ENCODE results near the gene GAS2.

The GAS2 gene

DNA sequence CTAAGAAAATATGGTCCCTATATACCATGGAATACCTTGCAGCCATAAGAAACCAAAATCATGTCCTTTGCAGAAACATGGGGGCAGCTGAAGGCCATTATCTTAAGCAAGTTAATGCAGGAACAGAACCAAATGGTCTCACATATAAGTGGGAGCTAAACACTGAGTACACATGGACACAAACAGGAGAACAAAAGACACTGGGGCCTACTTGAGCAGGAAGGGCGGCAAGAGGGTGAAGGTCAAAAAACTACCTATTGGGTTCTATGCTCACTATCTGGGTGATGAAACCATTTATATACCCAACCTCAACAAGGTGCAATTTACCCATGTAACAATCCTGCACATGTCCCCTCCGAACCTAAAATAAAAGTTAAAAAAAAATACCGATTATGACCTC is 22.5 kb downstream of the GAS2 start:
- ChIA-PET CTCF (interaction anchor here (0.9 to 1.2 kb wide), 2 partner anchors 12 to 99 kb away, joined by 3 to 5 read pairs; no protein-coding TSS in a partner anchor), POLR2A (no interaction called here)
- H3K4me1 ChIP-seq (ENCODE audit: control insufficient read depth, insufficient read depth, low read length): no peaks in the 10 kb centered on the region
- H3K36me3 ChIP-seq (ENCODE audit: control insufficient read depth in 2 of 2, insufficient read depth in 1 of 2, low read length in 2 of 2): no peaks in the 10 kb centered on the region
- no peak overlapping the region for H3K4me3 ChIP-seq (ENCODE audit: low read depth, low read length)
- no peak overlapping the region for H3K27ac ChIP-seq (ENCODE audit: extremely low read depth, low read depth, low read length)
- no peaks in the 10 kb centered on the region for H3K9me3 ChIP-seq (ENCODE audit: control insufficient read depth, insufficient read depth, low read depth, low read length)
- no peak for TF ChIP-seq ZFP69B (tag by site-specific recombination; IDR thresholded peaks at IDR 0.05)
- TF ChIP-seq ZNF335 (tag by site-specific recombination; conservative IDR thresholded peaks at IDR 0.05): no peak
- TF ChIP-seq ZSCAN23 (tag by site-specific recombination; IDR thresholded peaks at IDR 0.05): no peak
- TF ChIP-seq, protein P1, sequence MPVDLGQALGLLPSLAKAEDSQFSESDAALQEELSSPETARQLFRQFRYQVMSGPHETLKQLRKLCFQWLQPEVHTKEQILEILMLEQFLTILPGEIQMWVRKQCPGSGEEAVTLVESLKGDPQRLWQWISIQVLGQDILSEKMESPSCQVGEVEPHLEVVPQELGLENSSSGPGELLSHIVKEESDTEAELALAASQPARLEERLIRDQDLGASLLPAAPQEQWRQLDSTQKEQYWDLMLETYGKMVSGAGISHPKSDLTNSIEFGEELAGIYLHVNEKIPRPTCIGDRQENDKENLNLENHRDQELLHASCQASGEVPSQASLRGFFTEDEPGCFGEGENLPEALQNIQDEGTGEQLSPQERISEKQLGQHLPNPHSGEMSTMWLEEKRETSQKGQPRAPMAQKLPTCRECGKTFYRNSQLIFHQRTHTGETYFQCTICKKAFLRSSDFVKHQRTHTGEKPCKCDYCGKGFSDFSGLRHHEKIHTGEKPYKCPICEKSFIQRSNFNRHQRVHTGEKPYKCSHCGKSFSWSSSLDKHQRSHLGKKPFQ (tag by site-specific recombination; IDR thresholded peaks at IDR 0.05): no peak
- TF ChIP-seq ZNF530 (tag by site-specific recombination; IDR thresholded peaks at IDR 0.05; ENCODE audit: low read depth): no peak
- no peak for TF ChIP-seq ZBTB8A (tag by site-specific recombination; IDR thresholded peaks at IDR 0.05)
- no peak for TF ChIP-seq ZNF350 (tag by site-specific recombination; IDR thresholded peaks at IDR 0.05)
- TF ChIP-seq, protein P2, sequence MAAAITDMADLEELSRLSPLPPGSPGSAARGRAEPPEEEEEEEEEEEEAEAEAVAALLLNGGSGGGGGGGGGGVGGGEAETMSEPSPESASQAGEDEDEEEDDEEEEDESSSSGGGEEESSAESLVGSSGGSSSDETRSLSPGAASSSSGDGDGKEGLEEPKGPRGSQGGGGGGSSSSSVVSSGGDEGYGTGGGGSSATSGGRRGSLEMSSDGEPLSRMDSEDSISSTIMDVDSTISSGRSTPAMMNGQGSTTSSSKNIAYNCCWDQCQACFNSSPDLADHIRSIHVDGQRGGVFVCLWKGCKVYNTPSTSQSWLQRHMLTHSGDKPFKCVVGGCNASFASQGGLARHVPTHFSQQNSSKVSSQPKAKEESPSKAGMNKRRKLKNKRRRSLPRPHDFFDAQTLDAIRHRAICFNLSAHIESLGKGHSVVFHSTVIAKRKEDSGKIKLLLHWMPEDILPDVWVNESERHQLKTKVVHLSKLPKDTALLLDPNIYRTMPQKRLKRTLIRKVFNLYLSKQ (tag by site-specific recombination; IDR thresholded peaks at IDR 0.05; ENCODE audit: borderline replicate concordance): no peak
- TF ChIP-seq ZFP37 (tag by site-specific recombination; IDR thresholded peaks at IDR 0.05): no peak
- no peak for TF ChIP-seq ZNF302 (tag by site-specific recombination; IDR thresholded peaks at IDR 0.05; ENCODE audit: low read depth)
- no peak for TF ChIP-seq ZBTB17 (tag by site-specific recombination; IDR thresholded peaks at IDR 0.05)
- no peak for TF ChIP-seq ZNF548 (tag by site-specific recombination; IDR thresholded peaks at IDR 0.05)
- TF ChIP-seq ZNF24 (tag by site-specific recombination; IDR thresholded peaks at IDR 0.05): no peak
- no peak for TF ChIP-seq IKZF3 (tag by site-specific recombination; IDR thresholded peaks at IDR 0.05)
- no peak for TF ChIP-seq ZNF837 (tag by site-specific recombination; IDR thresholded peaks at IDR 0.05)
- TF ChIP-seq, protein P3, sequence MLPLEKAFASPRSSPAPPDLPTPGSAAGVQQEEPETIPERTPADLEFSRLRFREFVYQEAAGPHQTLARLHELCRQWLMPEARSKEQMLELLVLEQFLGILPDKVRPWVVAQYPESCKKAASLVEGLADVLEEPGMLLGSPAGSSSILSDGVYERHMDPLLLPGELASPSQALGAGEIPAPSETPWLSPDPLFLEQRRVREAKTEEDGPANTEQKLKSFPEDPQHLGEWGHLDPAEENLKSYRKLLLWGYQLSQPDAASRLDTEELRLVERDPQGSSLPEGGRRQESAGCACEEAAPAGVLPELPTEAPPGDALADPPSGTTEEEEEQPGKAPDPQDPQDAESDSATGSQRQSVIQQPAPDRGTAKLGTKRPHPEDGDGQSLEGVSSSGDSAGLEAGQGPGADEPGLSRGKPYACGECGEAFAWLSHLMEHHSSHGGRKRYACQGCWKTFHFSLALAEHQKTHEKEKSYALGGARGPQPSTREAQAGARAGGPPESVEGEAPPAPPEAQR (tag by site-specific recombination; IDR thresholded peaks at IDR 0.05): no peak
- TF ChIP-seq SP3 (tag by site-specific recombination; IDR thresholded peaks at IDR 0.05): no peak

DNA sequence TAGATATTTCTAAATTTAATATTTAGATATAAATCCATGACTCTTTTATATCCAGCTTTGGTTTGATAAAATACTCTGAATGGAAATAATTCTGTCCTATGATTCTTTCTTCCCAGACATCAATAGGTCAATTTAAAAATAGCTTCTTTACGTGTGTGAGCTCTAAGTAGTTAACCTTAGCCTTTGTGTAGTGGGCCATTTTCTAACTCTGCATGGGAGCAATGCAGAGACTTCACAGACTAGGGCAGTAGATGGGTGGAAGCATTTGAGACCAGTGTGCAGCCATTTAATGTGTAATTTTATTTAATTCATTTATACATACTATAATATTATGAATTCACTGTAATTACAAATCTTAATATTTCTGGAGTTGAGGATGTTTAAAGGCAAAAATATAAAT is 23.8 kb downstream of the GAS2 start:
- no peak overlapping the region for H3K27ac ChIP-seq (ENCODE audit: extremely low read depth, low read depth, low read length)
- CTCF ChIA-PET: interaction anchor here (0.7 kb wide), 3 partner anchors 19 to 139 kb away, joined by 3 to 4 read pairs (median 3); no protein-coding TSS in a partner anchor
- POLR2A ChIA-PET: interaction anchor here (0.6 kb wide), 1 partner anchor 64 kb away, joined by 6 read pairs; the partner anchor contains the start of gene FANCF
- H3K9me3 ChIP-seq (ENCODE audit: control insufficient read depth, insufficient read depth, low read depth, low read length): no peaks in the 10 kb centered on the region
- no peaks in the 10 kb centered on the region for H3K4me1 ChIP-seq (ENCODE audit: control insufficient read depth, insufficient read depth, low read length)
- no peaks in the 10 kb centered on the region for H3K36me3 ChIP-seq (ENCODE audit: control insufficient read depth in 2 of 2, insufficient read depth in 1 of 2, low read length in 2 of 2)
- no peak overlapping the region for H3K4me3 ChIP-seq (ENCODE audit: low read depth, low read length)
- TF ChIP-seq ZNF830 (tag by site-specific recombination; IDR thresholded peaks at IDR 0.05; ENCODE audit: low read depth): no peak
- TF ChIP-seq ZNF16 (tag by site-specific recombination; IDR thresholded peaks at IDR 0.05; ENCODE audit: low read depth): no peak

DNA sequence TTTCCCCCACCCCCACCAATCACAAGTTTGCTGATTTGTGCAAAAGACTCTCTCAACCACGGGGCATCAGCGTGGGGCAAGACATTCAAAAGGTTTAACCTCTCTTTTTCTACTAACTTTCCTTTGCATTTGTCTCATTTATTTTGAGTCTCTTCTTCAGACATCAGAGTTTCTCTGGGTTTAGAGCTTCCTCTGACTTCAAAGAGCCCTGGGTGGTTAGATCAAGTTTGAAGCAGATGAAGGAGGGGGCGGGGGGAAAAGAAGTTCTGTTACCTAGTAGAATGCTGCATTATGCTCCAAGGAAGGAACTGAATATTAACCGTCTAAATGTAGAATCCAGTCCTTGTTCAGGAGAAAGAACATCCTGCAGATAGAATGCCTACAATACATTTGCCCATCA is 24.5 kb downstream of the GAS2 start:
- POLR2A ChIA-PET: interaction anchor here (0.6 kb wide), 1 partner anchor 65 kb away, joined by 6 read pairs; the partner anchor contains the start of gene FANCF
- no peak for TF ChIP-seq ZNF248 (tag by site-specific recombination; IDR thresholded peaks at IDR 0.05)
- Histone ChIP-seq H3K9me3 (ENCODE audit: control insufficient read depth, insufficient read depth, low read depth, low read length) (no peaks in the 10 kb centered on the region), H3K4me1 (ENCODE audit: control insufficient read depth, insufficient read depth, low read length) (no peaks in the 10 kb centered on the region), H3K27ac (ENCODE audit: extremely low read depth, low read depth, low read length) (no peak overlapping the region), H3K4me3 (ENCODE audit: low read depth, low read length) (no peak overlapping the region), H3K36me3 (ENCODE audit: control insufficient read depth in 2 of 2, insufficient read depth in 1 of 2, low read length in 2 of 2) (no peaks in the 10 kb centered on the region)
- CTCF ChIA-PET: interaction anchor here (0.7 kb wide), 2 partner anchors 20 to 97 kb away, joined by 3 to 4 read pairs; no protein-coding TSS in a partner anchor
